Right hindlimb (tissue), 1 donor: ENCODE results near the gene PANX1.

Experiments used
- DNase-seq: peaks from one replicate; pipeline ENCODE4 v3.0.0-alpha.2; 2018

Gene PANX1

DNA sequence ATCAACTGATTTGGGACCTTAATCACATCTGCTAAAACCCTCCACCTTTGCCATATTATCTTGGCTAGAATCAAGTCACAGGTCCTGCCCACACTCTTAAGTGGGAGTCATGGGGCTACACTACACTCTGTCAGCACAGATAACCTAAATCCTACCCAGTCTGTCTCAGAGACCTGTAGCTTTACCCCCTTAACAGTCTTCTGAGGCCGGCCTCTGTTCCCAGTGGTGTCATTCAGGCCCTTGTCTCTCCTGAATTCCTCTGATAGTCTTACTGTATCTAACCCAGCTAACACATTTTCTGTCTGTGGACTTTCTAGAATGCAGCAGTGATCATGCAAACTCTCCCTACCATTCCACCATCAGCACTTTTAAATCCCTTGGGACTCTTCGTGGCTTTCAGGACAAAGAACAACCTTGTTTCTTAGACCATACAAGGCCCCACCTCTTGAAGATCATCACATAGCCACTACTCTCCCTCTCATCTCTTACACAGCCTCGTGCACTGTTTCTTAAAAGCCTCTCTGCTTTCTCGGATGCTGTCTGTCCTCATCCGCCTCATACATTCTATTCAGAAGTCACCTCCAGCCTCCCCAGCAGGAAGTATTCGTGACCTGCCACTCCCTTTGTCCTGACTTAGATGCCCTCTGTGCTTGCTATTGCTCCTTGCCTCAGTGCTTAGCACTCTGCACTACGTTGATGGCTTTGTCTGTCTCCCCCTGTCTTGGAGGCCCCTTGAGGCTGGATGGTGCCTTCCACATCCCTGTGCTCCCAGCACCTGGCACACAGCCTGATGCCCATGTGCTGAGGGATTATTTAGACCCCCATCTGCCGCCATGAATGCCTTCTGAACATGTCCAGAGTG, 57.9 kb downstream of the PANX1 start:
- no peak for DNase-seq

DNA sequence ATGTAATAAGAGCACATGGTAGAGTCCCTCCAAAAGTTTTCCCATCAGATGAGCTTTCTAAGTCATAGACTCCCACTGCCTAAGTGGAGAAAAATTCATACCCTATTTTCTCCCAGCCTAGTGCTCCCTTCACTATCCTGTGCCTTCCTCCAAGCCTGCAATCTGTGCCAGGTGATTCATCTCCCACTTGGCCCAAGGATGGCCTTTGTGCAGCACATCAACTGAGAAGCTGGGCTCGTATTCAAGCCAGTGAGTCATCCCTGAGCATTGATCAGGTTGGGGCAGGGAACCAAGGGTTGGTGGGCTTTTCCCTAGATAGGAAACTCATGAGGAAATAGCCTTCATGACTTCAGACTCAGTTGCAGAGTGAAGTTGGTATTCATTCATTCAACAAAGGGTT, 64.6 kb downstream of the PANX1 start:
- DNase-seq: no peak

DNA sequence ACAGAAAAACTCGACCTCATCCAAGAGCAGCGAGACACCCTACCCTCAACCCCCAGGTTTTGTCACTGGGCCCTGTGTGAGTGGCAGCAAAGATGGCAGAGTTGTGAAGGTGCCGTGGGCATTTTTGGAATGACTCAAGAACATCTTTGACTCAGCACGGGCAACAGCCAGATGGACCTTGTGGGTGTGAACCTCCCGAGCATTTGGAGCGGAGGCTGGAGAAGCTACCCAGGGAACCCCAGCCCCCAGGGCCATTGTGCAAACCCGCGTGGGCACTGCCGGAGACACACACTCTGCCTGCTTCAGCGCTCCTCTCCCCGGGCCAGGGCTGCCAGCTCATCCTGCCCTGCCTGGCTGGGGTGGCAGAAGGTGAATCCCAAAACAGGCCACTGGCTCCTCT, 66.1 kb downstream of the PANX1 start:
- no peak for DNase-seq

DNA sequence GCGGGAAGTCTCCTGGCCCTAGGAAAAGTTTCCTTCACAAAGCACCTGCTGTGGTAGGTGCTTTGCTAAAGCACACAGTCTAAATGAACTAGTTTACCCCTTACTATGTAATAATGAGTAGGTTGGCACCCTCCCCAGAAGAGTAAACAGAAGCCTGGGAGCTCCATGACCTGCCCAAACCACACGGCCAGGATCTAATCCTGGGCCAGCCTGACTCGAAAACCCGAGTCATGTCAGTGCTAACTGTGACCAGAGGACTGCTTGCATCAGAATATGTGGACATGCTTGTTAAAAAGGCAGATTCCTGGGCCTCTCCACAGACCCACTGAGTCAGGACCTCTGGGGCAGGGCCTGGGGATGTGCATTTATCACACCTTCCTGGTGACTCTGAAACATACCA, 67.7 kb downstream of the PANX1 start:
- DNase-seq: no peak

DNA sequence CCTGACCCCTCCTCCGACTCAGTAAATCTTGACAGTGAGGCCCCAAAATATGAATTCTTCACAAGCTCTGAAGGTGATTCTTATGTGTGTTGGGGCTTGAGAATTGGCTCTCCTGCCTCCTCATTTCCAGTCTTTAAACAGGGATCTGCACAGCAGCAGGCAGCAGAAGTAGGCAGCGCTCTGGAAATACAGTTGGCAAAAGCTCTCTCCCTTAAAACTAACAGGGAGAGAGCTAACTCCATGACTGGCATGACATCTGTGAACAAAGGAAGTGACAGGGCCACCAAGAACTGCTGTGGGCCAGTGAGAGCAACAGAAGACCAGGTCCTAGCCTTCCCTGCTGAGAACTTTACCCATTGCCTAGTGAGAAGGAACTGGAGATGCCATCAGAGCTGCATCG, 70.1 kb downstream of the PANX1 start:
- no peak for DNase-seq

DNA sequence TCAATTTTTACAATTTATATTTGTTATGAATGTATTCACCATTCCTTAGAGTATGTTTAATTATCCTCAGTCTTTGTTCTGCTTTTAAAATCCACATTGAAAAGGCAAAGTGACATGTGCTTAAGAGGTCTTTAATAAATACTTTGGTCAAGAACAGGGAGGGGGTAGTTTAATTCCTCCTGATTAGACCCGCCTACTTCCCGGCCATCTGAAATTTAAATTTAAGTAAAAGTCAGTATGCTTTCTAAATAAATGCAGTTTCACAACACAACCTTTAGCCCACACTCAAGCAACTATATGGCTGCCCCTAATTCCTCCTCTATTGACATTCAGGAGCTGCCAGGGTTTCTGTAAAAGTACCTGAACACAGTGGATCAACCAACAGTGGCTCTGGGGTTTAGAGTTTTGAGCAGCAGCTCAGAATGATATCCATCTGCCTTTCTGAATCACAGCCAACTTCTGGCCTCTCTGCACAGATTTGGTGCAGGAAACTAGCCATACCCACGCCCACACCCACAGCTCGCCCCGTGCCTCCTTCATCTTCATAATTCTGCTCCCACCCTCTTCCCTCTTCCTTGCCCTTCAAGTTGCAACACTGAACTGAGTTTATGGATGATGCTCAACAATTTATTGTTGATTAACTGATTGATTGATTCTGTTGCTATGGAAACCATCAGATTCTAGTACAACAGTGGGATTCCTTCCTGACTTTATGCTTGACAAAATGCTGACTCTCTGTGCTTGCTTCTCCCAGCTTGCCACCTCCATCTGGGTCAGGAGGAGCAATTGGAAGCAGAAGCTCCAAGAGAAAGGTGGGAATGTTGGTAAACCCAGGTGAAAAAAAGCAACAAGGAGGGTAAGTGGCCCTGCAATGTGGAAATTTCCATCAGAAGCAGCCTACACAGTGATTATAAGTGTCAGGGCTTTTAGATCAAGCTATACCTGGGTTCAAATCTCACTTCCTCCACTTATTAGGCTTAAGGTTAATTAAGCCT, 70.8 kb downstream of the PANX1 start:
- DNase-seq: no peak

DNA sequence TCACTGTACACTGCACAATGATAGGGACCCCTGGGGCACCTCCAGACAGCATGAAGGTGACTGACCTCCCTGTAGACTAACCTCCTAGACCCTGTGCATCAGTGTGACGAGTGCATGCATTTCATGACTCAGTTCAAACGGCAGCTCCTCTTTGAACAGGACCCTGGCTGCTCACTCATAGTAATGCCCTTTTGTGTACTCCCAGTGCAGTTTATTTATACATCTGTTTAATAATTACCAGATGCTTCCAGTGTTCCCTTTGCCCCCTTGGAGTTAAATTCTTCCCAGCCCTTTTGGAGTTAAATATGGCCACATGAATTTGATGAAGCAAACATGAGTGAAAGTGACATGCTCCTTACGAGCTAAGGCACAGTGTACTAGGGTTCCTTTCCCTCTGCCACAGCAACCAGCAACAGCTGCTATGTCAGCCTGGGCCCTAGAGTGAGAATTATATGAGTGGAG, 72.4 kb downstream of the PANX1 start:
- DNase-seq: no peak

DNA sequence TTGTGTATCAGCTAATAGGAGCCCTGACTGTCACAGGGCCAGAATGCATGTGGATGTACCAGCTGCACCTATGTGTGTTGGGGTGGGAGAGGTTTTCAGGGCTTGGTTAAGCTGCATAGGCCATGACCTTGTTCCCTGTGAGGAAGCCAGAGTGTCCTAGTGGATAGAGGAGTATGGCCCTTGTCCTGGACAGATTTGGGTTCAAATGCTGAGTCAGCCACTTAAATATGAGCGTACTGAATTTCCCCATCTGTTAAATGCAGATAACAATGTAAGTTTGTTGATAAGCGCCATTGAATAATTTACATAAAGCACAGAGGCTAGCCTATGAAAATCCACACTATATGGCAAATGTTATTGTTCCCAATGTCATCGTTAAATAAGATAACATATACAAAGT, 74.4 kb downstream of the PANX1 start:
- DNase-seq: no peak

DNA sequence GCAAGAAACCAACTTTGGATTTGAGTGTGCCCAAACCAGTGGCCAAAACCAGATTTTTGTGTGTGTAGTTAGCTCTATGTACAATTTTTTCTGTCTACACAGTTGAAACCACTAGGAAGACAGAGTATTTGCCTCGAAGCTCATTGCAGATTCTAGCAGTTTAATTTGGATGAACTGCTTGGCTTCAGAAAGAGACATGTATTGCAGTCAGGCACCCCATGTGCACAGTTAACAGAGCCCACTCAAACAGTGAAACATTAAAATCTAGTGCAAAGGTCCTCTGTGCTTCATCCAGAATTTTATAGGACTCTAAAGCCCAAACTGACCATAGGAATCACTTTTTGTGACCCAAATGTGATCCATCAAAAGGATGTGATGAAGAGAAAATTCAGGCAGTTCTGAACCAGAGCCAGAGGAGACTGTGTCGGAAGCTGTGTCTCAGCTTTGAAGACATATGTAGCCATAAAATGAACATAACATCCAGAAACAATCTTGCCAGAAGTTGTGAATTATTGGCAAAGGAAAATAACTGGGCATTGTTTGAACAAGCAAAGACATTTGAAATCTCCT, 82.7 kb downstream of the PANX1 start:
- no peak for DNase-seq

DNA sequence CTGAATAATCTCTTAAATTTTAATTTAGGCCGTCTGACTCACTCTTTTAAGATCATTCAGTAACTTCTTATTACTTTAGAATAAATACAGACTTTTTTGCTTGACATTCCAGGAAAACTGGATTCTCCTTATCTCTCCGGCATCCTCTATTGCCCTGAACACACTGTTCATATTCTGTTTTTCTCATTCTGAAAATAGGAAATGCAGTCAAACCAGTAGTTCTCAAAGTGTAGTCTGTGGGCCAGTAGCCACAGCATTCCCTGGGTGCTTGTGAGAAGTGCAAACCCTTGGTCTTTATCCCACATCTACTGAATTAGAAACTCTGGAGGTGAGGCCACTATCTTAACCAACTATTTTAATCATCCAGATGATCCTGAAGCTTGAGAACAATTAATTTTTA, 84.3 kb downstream of the PANX1 start:
- no peak for DNase-seq

DNA sequence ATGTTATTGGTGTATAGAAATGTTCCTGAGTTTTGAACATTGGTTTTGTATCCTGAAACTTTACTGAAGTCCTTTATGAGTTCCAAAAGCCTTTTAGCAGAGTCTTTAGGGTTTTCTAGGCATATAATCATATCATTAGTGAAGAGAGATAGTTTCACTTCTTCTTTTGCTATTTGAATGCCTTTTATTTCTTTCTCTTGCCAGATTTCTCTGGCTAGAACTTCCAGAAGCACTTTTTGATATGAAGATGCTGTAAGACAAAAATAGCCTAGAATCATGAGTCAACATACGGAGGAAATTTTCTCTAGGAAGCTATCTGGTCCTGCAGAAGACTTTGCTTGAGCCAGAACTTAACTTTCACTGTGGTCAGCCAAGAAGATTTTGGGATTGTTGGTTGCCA, 89.1 kb downstream of the PANX1 start:
- DNase-seq: no peak

DNA sequence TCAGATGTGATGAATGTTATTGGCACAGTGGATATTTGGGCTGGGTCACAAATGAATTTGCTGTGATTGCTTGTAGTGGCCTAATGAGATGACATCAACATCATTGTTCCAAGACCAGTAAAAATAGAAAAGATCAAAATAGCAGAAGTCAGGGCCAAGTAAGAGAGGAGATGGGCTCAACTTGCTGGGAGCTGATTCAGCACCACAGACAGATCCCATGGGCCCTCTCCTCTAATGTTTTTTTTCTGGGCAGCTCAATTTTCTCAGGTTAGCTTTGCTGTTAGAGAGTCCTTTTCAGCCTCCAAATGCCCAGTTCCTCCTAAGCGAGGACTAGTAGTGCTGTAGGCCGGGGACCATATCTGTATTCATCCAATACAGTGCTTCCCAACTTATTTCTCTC, 89.7 kb downstream of the PANX1 start:
- DNase-seq: no peak

DNA sequence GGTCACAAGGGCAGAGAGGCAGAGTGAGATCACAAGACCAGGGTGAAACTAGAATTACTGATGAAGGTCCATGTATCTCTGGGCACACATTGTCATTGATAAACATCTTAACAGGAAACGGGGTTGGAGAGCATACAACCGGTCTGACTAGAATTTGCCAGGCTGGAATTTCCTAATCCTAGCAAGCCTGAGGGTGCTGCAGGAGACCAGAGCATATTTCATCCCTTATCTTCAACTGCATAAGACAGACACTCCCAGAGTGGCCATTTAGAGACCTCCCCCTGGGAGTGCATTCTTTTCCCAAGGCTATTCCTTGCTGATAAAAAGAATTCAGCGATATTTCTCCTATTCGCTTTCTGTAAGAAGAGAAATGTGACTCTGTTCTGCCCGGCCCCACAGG, 91.1 kb downstream of the PANX1 start:
- DNase-seq: no peak

DNA sequence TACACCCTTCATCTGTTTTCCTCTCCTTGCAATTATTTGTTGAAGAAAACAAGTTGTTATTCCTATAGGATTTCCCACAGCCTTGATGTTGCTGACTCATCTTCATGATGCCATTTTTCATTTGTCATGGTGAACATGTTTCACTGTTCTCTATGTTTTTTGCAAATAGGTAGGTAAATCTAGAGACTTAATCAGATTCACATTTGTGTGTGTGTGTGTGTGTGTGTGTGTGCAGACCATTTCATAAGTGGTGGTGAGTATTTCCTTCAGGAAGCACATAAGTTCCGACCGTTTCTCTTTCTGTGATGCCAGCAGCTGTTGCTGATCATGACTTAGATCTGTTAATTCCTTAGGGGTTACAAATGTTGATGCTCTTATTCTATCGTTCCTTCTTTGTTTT, 95.4 kb downstream of the PANX1 start:
- DNase-seq: no peak
